Measurements from ENCODE around the gene DCUN1D2.

Gene DCUN1D2

GRCh38 chr13:113536461-113537110 is 46.1 kb upstream of the DCUN1D2 start:
- no peak for DNase-seq
- Histone ChIP-seq H3K36me3 (ENCODE audit: control insufficient read depth in 4 of 4, insufficient read depth in 4 of 4, low read length in 3 of 4) (peaks cover 12 to 34% (median 26%) of the 10 kb centered on the region in 4 experiments), H3K4me1 (ENCODE audit: control extremely low read depth in 1 of 4, control insufficient read depth in 4 of 4, insufficient read depth in 4 of 4, low read length in 3 of 4) (no peaks in the 10 kb centered on the region), H3K4me3 (ENCODE audit: control insufficient read depth in 1 of 7, extremely low read depth in 1 of 7, insufficient read depth in 4 of 7, low read depth in 2 of 7, low read length in 6 of 7) (no peak overlapping the region), H3K27ac (ENCODE audit: insufficient read depth in 1 of 2, low read depth in 1 of 2, low read length in 2 of 2, poor library complexity in 1 of 2, severe bottlenecking in 2 of 2) (no peak overlapping the region), H3K27me3 (replicated peaks in 2 of 5; ENCODE audit: control insufficient read depth in 4 of 5, insufficient read depth in 5 of 5, low read length in 4 of 5) (no peaks in the 10 kb centered on the region), H3K9me3 (ENCODE audit: control extremely low read depth in 1 of 5, control insufficient read depth in 4 of 5, insufficient read depth in 2 of 5, low read depth in 1 of 5, low read length in 4 of 5) (peaks cover 0 to 13% (median 11%) of the 10 kb centered on the region in 5 experiments)
- ChIA-PET CTCF (no interaction called here), POLR2A (no interaction called here)
- WGBS (ENCODE audit: insufficient coverage): 96% methylated on average over 16 of the region's 18 CpGs

- ChIA-PET POLR2A (no interaction called here), CTCF (interaction anchor here (1.0 kb wide), 1 partner anchor 70 kb away, joined by 3 read pairs; no protein-coding TSS in a partner anchor)
- H3K36me3 ChIP-seq (ENCODE audit: control insufficient read depth in 4 of 4, insufficient read depth in 4 of 4, low read length in 3 of 4): peaks cover 11 to 33% (median 23%) of the 10 kb centered on the region in 4 experiments
Observed at GRCh38 chr13:113535381-113535781, 44.9 kb upstream of the DCUN1D2 start.

GRCh38 chr13:113534236-113534860 is 43.8 kb upstream of the DCUN1D2 start:
- no peaks in the 10 kb centered on the region for H3K9me3 ChIP-seq (ENCODE audit: control extremely low read depth in 1 of 5, control insufficient read depth in 4 of 5, insufficient read depth in 2 of 5, low read depth in 1 of 5, low read length in 4 of 5)
- H3K4me3 ChIP-seq (ENCODE audit: control insufficient read depth in 1 of 7, extremely low read depth in 1 of 7, insufficient read depth in 4 of 7, low read depth in 2 of 7, low read length in 6 of 7): no peak overlapping the region
- no peak overlapping the region for H3K27ac ChIP-seq (ENCODE audit: insufficient read depth in 1 of 2, low read depth in 1 of 2, low read length in 2 of 2, poor library complexity in 1 of 2, severe bottlenecking in 2 of 2)
- 98% methylated on average over 7 of the region's 12 CpGs for WGBS (ENCODE audit: insufficient coverage)
- peaks cover 9 to 25% (median 20%) of the 10 kb centered on the region in 4 experiments for H3K36me3 ChIP-seq (ENCODE audit: control insufficient read depth in 4 of 4, insufficient read depth in 4 of 4, low read length in 3 of 4)
- POLR2A ChIA-PET: no interaction called here
- H3K4me1 ChIP-seq (ENCODE audit: control extremely low read depth in 1 of 4, control insufficient read depth in 4 of 4, insufficient read depth in 4 of 4, low read length in 3 of 4): no peaks in the 10 kb centered on the region
- CTCF ChIA-PET: interaction anchor here (1.0 kb wide), 1 partner anchor 69 kb away, joined by 3 read pairs; no protein-coding TSS in a partner anchor
- no peak for DNase-seq
- H3K27me3 ChIP-seq (replicated peaks in 2 of 5; ENCODE audit: control insufficient read depth in 4 of 5, insufficient read depth in 5 of 5, low read length in 4 of 5): no peaks in the 10 kb centered on the region

More at GRCh38 chr13:113535381-113535781, 44.9 kb upstream of the DCUN1D2 start:
- Histone ChIP-seq H3K4me1 (ENCODE audit: control extremely low read depth in 1 of 4, control insufficient read depth in 4 of 4, insufficient read depth in 4 of 4, low read length in 3 of 4) (no peaks in the 10 kb centered on the region), H3K4me3 (ENCODE audit: control insufficient read depth in 1 of 7, extremely low read depth in 1 of 7, insufficient read depth in 4 of 7, low read depth in 2 of 7, low read length in 6 of 7) (no peak overlapping the region), H3K27ac (ENCODE audit: insufficient read depth in 1 of 2, low read depth in 1 of 2, low read length in 2 of 2, poor library complexity in 1 of 2, severe bottlenecking in 2 of 2) (no peak overlapping the region), H3K9me3 (ENCODE audit: control extremely low read depth in 1 of 5, control insufficient read depth in 4 of 5, insufficient read depth in 2 of 5, low read depth in 1 of 5, low read length in 4 of 5) (peaks cover 0 to 5% (median 2%) of the 10 kb centered on the region in 5 experiments), H3K27me3 (replicated peaks in 2 of 5; ENCODE audit: control insufficient read depth in 4 of 5, insufficient read depth in 5 of 5, low read length in 4 of 5) (no peaks in the 10 kb centered on the region)
- 98% methylated on average over 13 of the region's 13 CpGs for WGBS (ENCODE audit: insufficient coverage)
- DNase-seq: no peak

DNA sequence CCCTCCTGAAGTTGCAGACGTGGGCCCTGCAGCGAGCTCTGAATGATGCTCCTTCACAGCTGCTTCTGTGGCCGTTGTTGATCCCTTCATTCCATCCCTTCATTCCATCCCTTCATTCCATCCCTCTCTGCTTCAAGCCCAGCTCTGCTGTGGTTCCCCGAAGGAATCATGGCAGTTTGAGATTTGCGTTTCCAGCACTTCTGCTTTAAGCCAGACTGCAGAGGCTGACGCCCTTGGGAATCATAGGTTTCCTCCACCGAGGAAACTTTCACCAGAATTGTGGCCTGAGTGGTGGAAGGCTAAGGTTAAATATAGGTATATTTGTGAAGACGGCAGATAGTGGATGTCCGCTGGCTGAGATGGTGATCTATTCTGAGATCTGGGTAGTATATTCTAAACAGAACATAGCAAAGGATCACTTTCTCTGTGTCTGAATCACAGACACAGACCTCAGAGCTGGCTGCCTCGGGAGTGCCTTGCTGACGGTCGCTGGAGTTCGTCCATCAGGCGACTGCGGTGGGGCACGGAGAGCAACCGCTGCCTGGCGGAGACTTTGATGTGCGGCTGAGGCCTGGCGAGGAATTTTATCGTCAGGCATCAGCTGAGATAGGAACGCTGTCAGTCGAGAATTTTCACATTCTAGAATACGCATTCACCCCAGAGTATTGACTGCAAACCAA is 42.8 kb upstream of the DCUN1D2 start:
- no peaks in the 10 kb centered on the region for H3K9me3 ChIP-seq (ENCODE audit: control extremely low read depth in 1 of 5, control insufficient read depth in 4 of 5, insufficient read depth in 2 of 5, low read depth in 1 of 5, low read length in 4 of 5)
- 99% methylated on average over 22 of the region's 24 CpGs for WGBS (ENCODE audit: insufficient coverage)
- H3K36me3 ChIP-seq (ENCODE audit: control insufficient read depth in 4 of 4, insufficient read depth in 4 of 4, low read length in 3 of 4): peaks cover 9 to 23% (median 21%) of the 10 kb centered on the region in 4 experiments
- no peak for DNase-seq
- ChIA-PET CTCF (no interaction called here), POLR2A (no interaction called here)
- no peak overlapping the region for H3K4me3 ChIP-seq (ENCODE audit: control insufficient read depth in 1 of 7, extremely low read depth in 1 of 7, insufficient read depth in 4 of 7, low read depth in 2 of 7, low read length in 6 of 7)
- H3K4me1 ChIP-seq (ENCODE audit: control extremely low read depth in 1 of 4, control insufficient read depth in 4 of 4, insufficient read depth in 4 of 4, low read length in 3 of 4): peaks cover 2 to 3% (median 3%) of the 10 kb centered on the region in 4 experiments
- H3K27me3 ChIP-seq (replicated peaks in 2 of 5; ENCODE audit: control insufficient read depth in 4 of 5, insufficient read depth in 5 of 5, low read length in 4 of 5): no peaks in the 10 kb centered on the region
- H3K27ac ChIP-seq (ENCODE audit: insufficient read depth in 1 of 2, low read depth in 1 of 2, low read length in 2 of 2, poor library complexity in 1 of 2, severe bottlenecking in 2 of 2): no peak overlapping the region

DNA sequence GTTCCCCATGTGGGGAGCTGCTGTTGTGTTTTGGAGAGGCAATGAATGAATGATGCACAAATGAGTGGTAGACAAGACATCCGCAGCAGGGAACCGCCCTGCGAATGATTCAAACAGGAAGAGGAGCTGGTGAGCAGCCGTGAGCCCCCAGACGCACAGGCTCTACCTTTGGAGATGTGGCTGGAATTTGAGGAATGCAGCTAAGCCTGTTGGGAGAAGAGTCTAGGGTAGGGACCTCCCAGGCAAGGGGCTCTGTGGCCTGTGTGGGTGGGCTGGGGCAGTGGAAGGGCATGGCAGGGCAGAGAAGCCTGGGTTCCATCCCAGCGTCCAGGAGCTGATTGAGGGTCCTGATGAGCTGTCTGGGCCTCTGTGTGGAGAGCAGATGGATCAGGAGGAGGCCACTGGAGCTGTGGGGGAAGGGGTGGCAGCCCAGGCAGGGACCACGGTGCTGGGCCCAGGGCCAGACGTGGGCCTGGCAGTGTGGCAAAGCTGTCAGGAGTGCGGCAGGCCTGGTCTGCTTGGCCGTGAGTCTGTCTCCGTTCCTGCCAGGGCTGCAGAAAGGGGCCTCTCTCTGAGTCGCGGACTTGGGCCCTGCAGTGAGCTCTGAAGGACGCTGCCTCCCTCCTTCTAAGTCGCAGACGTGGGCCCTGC is 41.8 kb upstream of the DCUN1D2 start:
- 98% methylated on average over 11 of the region's 16 CpGs for WGBS (ENCODE audit: insufficient coverage)
- POLR2A ChIA-PET: no interaction called here
- peaks cover 3 to 13% (median 11%) of the 10 kb centered on the region in 4 experiments for H3K4me1 ChIP-seq (ENCODE audit: control extremely low read depth in 1 of 4, control insufficient read depth in 4 of 4, insufficient read depth in 4 of 4, low read length in 3 of 4)
- DNase-seq: no peak
- H3K27me3 ChIP-seq (replicated peaks in 2 of 5; ENCODE audit: control insufficient read depth in 4 of 5, insufficient read depth in 5 of 5, low read length in 4 of 5): no peaks in the 10 kb centered on the region
- H3K4me3 ChIP-seq (ENCODE audit: control insufficient read depth in 1 of 7, extremely low read depth in 1 of 7, insufficient read depth in 4 of 7, low read depth in 2 of 7, low read length in 6 of 7): no peak overlapping the region
- no peaks in the 10 kb centered on the region for H3K9me3 ChIP-seq (ENCODE audit: control extremely low read depth in 1 of 5, control insufficient read depth in 4 of 5, insufficient read depth in 2 of 5, low read depth in 1 of 5, low read length in 4 of 5)
- CTCF ChIA-PET: no interaction called here
- no peak overlapping the region for H3K27ac ChIP-seq (ENCODE audit: insufficient read depth in 1 of 2, low read depth in 1 of 2, low read length in 2 of 2, poor library complexity in 1 of 2, severe bottlenecking in 2 of 2)
- peaks cover 4 to 19% (median 15%) of the 10 kb centered on the region in 4 experiments for H3K36me3 ChIP-seq (ENCODE audit: control insufficient read depth in 4 of 4, insufficient read depth in 4 of 4, low read length in 3 of 4)

DNA sequence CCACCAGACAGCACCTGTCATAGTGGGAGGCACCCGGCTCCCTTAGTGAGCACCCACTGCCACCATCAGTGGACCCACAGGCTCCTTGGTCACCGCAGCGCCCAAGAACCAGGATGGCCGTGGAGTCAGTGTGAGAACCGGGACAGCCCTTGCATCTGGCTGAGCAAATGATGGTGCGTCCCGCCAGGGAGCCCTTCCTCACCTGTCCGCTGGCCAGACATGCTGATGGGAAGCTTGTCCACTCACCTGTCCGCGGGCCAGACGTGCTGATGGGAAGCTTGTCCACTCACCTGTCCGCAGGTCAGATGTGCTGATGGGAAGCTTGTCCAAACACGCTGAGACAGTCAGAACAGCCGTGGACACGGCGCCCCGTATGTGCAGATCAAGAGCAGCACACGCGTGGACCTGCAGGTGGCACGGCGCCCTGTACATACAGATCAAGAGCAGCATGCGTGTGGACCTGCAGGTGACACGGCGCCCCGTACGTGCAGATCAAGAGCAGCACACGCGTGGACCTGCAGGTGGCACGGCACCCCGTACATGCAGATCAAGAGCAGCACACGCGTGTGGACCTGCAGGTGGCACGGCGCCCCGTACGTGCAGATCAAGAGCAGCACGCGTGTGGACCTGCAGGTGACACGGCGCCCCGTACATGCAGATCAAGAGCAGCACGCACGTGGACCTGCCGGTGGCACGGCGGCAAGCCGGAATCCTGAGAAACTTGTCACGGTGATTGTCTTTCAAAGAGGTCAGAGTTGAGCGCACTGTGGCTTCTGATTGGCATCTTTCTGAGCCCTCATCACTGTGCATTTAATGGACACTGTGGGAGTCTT is 40.7 kb upstream of the DCUN1D2 start:
- ChIA-PET POLR2A (no interaction called here), CTCF (interaction anchor here (1.6 kb wide), 1 partner anchor 73 kb away, joined by 3 read pairs; no protein-coding TSS in a partner anchor)
- Histone ChIP-seq H3K27me3 (replicated peaks in 2 of 5; ENCODE audit: control insufficient read depth in 4 of 5, insufficient read depth in 5 of 5, low read length in 4 of 5) (no peaks in the 10 kb centered on the region), H3K9me3 (ENCODE audit: control extremely low read depth in 1 of 5, control insufficient read depth in 4 of 5, insufficient read depth in 2 of 5, low read depth in 1 of 5, low read length in 4 of 5) (no peaks in the 10 kb centered on the region), H3K4me3 (ENCODE audit: control insufficient read depth in 1 of 7, extremely low read depth in 1 of 7, insufficient read depth in 4 of 7, low read depth in 2 of 7, low read length in 6 of 7) (no peak overlapping the region), H3K36me3 (ENCODE audit: control insufficient read depth in 4 of 4, insufficient read depth in 4 of 4, low read length in 3 of 4) (peaks cover 8 to 19% (median 14%) of the 10 kb centered on the region in 4 experiments), H3K4me1 (ENCODE audit: control extremely low read depth in 1 of 4, control insufficient read depth in 4 of 4, insufficient read depth in 4 of 4, low read length in 3 of 4) (peaks cover 3 to 17% (median 15%) of the 10 kb centered on the region in 4 experiments), H3K27ac (ENCODE audit: insufficient read depth in 1 of 2, low read depth in 1 of 2, low read length in 2 of 2, poor library complexity in 1 of 2, severe bottlenecking in 2 of 2) (no peak overlapping the region)
- WGBS (ENCODE audit: insufficient coverage): 97% methylated on average over 44 of the region's 49 CpGs
- no peak for DNase-seq

Data from common myeloid progenitor, CD34-positive (primary cell).